ENCODE data around the gene QDPR.

Gene QDPR

GRCh38 chr4:17526695-17527477 lies 15.0 kb upstream of the QDPR start:
- no peak for DNase-seq

- DNase-seq = no peak
Measured at GRCh38 chr4:17523662-17524061, 11.8 kb upstream of the QDPR start.

- DNase-seq = no peak
Measured at GRCh38 chr4:17521595-17521994, 9.7 kb upstream of the QDPR start.

GRCh38 chr4:17517664-17518063 lies 5.8 kb upstream of the QDPR start:
- no peak for DNase-seq

GRCh38 chr4:17516980-17517379 lies 5.1 kb upstream of the QDPR start:
- DNase-seq = no peak

GRCh38 chr4:17515445-17516407 lies 3.8 kb upstream of the QDPR start:
- no peak for DNase-seq

- DNase-seq = no peak
Measured at GRCh38 chr4:17514865-17515264, 3.0 kb upstream of the QDPR start, which contains the start of gene CLRN2. Gene CLRN2 (plus strand): TSS chr4:17515165. CDS start chr4:17515267, 102 bp downstream.

GRCh38 chr4:17512973-17513665 lies 1.2 kb upstream of the QDPR start:
- no peak for DNase-seq

- DNase-seq = peak; percentile 17
Measured at GRCh38 chr4:17511509-17511949, 361 bp downstream of the QDPR start.

- no peak for DNase-seq
Measured at GRCh38 chr4:17511051-17511450, 839 bp downstream of the QDPR start.

GRCh38 chr4:17510582-17510981 lies 1.3 kb downstream of the QDPR start:
- DNase-seq = no peak

GRCh38 chr4:17504081-17504480 lies 7.8 kb downstream of the QDPR start:
- no peak for DNase-seq

- no peak for DNase-seq
Measured at GRCh38 chr4:17502756-17503155, 9.1 kb downstream of the QDPR start.

- DNase-seq = no peak
Measured at GRCh38 chr4:17500574-17500973, 11.3 kb downstream of the QDPR start.

GRCh38 chr4:17497890-17498523 lies 13.9 kb downstream of the QDPR start:
- DNase-seq = no peak

- DNase-seq = no peak
Measured at GRCh38 chr4:17494258-17495190, 17.4 kb downstream of the QDPR start.

GRCh38 chr4:17493619-17494018 lies 18.3 kb downstream of the QDPR start:
- no peak for DNase-seq

- DNase-seq = no peak
Measured at GRCh38 chr4:17492876-17493275, 19.0 kb downstream of the QDPR start.

- peak; percentile 25 for DNase-seq
Measured at GRCh38 chr4:17492058-17492741, 19.7 kb downstream of the QDPR start.

- DNase-seq = no peak
Measured at GRCh38 chr4:17491196-17491595, 20.7 kb downstream of the QDPR start.

- DNase-seq = no peak
Measured at GRCh38 chr4:17490575-17491059, 21.3 kb downstream of the QDPR start.
